ENCODE results near the gene ZNF502.
"Not testable (repeated sequence)": the region's sequence is repeated elsewhere in the genome, so short reads cannot be mapped to it uniquely, and the experiment has no call there.

ZNF502 gene

DNA sequence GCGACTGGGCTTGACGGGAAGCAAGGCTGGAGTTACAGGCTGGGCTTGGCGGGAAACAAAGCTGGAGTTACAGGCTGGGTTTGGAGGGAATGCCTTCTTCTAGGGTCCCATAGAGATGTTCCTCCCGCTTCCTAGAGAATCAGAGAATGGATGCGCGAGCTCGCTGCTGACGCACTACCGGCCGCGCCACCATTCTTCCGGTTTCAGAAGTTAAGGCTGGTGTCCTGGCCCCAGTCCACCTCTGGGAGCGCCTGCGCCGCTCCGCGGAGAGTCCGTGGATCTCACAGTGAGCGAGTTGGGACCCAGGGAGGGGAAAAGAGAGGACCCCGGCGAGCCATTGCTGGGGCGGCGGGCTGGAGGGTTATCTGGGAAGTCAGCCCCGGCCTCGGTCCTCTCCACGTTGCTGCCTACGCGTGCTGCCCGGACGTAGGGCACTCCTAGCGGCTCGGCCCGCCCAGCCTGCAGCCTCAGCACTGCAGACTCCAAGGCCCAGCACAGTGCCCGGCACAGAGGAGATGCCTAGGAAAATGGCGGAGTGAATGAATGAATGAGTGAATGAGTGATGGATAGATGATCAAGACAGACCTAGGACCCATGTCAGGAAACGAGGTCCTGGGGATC lies at the start of gene ZNF502:
TSS of gene ZNF502 (plus strand) at position 206 of the 621 bp plus-strand sequence. CDS start 7,602 bp downstream, outside the sequence.
- DNase-seq, result peak; percentile 76

DNA sequence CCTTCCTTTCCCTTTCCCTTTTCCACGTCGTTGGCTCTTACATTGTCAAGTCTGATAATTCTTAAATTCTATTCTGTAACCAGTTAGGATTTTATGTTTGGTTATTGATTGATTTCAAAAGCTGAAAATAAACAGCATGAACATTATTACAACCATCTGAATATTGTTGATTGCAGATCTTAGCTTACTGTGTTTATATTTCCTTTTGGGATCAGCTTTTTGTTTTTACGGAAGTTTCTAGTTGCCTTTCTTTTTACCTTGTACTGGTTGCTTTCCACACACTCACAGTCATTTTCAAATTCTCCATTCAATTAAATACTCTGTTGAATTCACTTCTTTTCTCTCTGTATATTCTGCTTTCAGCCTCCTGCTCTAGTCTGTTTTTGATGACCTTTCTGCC lies 47.3 kb upstream of the ZNF502 start:
- DNase-seq, result no peak

DNA sequence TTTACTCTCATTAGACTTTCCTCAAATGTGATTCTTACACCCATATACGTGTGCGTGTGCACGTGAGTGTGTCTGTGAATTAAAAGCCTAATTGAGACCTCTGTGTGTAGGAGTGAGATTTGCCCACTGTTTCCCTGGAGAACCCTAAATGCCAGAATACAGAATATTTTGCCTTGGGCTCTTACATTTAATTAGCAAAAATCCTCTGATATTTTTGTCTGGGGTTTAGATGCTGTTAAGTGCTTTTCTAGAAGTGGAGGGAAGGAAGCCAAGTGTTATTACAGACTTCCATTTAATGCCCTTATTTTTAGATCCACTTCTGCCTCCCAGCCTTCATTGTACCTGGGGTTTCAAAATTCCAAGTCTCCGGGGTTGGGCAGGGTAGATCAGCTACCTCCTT lies 46.1 kb upstream of the ZNF502 start:
- DNase-seq, result no peak

DNA sequence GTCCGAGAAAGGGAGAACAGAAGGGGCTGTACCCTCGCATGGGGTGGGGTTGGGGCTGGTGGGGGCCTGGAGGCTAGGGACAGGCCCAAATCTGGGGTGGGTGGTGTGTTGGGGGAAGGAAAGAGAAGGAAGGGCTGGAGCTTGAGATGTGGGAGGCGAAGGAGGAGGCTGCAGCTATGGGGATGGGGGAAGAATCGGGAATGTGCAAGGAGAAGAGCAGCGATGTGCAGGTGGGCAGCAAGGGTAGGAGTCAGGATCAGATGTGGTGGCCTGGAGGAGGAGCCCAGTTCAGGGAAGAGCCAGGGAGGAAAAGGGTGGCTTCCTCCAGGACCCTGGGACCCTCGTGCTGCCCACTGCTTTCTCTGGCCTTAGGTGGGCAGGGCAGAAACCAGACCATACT lies 42.7 kb upstream of the ZNF502 start:
- no peak for DNase-seq

DNA sequence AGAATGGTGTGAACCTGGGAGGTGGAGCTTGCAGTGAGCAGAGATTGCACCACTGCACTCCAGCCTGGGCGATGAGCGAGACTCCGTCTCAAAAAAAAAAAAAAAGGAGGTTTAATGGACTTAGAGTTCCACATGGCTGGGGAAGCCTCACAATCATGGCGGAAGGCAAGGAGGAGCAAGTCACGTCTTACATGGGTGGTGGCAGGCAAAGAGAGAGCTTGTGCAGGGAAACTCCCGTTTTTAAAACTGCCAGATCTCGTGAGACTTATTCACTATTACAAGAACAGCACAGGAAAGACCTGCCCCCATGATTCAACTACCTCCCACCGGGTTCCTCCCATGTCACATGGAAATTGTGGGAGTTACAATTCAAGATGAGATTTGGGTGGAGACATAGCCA lies 39.0 kb upstream of the ZNF502 start:
- not testable (repeated sequence) for DNase-seq

DNA sequence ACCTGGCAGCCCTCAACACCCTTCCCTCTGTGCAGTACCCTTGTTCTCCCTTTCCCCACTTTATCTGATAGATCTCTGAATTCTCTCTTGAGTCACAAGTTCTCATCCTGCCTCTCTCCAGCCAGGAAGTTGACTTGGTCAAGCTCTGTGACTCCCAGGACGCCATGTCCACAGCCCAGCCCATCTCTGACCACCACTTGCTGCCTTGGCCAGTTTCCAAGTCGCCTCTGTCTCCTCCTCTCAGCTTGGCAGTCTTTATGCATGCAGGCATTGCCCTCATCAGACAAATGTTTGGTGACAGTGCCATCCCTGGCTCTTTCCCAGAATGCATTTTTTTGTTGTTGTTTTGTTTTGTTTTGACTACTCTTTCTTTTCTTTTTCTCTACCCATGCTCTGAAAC lies 38.2 kb upstream of the ZNF502 start:
- DNase-seq, result no peak

DNA sequence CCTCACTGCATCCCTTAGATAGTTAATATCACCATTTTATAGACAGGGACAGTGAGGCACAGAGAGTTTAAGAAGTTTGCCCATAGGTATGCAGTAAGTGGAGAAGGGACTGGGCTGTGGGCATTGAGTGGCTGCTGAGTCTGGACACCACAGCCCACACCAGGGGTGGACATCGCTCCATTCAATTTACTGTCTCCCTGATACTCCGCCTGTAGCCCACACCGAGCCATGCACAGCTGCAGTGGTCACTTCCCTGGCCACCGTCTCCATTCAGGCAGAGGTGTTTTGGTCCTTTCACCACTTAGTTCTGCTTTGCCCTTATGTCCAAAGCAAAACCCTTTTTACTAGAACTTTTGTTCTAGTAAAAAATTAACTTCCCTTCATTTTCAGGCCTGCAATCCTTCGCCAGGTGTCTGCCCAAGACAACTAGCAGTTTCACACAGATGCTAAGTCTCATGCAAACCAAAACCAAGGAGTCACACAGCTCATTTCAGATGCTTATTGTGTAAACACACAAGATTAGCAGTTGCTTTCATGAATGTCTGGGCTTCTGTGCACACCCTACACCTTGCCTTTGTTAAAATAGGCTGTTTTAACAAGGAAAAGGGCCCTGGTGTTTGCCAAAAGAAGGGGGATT lies 33.9 kb upstream of the ZNF502 start:
- no peak for DNase-seq

DNA sequence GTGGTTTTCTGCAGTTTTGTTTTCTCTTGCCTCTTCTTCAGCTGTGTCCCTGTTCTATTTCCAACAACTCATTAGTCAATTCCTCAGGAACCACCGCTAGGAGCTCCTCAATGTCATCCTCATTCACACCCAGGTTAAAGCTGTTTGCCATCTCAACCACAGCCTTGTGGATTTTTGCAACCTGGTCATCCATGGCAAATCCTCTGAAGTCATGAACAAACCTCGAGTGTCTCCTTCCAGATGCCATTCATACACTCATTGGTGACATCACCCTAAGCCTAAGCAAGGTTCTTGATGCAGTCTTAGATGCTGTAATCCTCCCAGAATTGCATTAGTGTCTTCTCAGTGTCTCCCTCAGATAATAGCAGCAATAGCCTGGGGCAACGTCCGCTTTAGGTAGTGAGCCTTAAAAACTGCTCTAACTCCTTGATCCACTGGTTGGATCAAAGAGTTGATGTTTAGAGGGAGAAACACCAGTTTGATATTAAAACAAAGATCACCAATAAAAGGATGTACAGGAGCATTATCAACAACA lies 31.5 kb upstream of the ZNF502 start:
- no peak for DNase-seq

DNA sequence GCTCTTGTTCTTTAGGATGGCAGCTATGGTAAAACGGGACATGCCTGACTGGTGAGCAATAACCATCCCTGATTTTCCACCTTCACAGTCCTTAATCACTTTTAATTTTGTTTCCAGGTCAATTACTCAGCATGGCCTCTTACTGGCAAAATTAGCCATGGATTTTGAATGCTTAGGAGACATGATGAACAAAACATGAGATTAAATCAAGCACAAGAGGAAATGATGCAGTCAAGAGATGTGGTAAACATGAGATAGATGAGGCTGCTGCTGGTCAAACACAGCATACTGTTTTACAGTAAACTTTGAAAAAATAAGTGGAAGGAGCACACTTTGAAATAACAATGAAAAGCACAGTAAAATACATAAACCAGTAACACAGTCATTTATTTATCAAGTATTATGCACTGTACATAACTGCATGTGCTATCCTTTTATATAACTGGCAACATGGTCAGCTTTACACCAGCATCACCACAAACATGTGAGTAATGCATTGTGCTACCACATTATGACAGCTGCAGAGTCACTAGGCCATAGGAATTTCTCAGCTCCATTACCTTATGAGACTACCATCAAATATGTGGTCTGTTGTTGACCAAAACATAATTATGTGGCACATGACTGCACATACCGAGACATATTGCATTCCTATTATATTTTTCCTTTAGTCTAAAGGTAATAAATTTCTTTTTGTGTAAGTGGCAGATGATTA lies 30.1 kb upstream of the ZNF502 start:
- no peak for DNase-seq

DNA sequence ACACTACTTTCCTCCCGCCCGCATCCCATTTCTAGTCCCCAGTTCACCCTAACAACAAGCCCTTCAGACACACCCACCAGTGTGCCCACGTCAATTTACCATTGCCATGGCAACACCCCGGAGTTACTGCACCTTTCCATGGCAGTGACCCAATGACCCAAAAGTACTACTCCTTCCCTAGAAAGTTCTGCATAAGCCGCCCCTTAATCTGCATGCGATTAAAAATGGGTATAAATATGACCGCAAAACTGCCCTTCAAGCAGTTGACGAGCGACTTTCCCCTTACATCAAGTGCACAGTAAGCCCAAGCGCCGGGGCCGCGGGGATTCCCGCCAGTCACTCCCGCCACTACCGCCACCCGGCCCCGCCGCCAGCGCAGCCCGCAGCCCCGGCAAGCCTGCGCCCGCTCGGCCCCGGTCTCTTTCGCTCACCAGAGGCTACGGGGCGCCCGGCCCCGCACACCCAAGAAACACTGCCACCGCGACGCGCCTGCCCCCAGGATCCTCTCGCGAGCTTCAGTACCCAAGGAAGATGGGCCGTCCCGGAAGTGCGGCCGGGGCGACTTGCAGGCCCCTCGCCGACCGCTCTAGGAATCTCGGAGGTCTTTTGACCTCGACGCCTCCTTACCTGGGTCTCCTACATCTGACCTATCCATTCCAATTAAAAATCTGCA lies 27.2 kb upstream of the ZNF502 start:
- DNase-seq, result peak; percentile 30

DNA sequence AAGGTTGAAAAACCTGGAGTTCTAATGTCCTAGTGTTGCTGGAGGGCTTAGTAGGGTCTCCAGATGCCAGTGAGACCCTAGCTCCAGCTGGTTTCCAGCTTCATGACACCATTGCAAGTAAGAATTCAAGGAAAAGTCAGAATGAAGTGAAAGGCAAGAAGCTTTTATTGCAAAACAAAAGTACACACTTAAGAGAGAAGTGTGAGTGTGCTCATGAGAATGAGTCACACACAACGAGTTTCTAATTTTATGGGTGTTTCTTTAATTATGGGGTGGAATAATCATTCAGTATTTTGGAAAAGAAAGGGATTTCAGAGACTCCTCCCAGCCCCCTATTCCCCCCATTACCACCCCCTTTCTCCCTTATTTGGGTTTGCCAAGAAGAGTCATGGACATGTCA lies 24.6 kb upstream of the ZNF502 start:
- no peak for DNase-seq

DNA sequence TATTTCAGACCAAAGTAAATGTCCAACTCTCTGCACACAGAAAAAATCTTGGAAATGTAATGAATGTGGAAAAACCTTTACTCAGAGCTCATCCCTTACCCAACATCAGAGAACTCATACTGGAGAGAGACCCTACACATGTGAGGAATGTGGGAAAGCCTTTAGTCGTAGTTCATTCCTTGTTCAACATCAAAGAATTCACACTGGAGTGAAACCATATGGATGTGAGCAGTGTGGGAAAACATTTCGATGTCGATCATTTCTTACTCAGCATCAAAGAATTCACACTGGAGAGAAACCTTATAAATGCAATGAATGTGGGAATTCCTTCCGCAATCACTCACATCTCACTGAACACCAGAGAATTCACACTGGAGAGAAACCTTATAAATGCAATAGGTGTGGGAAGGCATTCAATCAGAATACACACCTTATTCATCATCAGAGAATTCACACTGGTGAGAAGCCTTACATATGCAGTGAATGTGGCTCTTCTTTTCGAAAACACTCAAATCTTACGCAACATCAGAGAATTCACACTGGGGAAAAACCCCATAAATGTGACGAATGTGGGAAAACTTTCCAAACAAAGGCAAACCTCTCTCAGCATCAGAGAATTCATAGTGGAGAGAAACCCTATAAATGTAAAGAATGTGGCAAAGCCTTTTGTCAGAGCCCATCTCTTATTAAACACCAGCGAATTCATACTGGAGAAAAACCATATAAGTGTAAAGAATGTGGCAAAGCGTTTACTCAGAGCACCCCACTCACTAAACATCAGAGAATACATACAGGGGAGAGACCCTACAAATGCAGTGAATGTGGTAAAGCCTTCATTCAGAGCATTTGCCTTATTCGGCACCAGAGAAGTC lies 9.0 kb downstream of the ZNF502 start:
- DNase-seq, result no peak

DNA sequence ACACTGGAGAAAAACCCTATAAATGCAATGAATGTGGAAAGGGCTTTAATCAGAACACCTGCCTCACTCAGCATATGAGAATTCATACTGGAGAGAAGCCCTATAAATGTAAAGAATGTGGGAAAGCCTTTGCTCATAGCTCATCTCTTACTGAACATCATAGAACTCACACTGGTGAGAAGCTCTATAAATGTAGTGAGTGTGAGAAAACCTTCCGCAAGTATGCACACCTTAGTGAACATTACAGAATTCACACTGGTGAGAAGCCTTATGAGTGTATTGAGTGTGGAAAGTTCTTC lies 9.6 kb downstream of the ZNF502 start:
- DNase-seq, result no peak

DNA sequence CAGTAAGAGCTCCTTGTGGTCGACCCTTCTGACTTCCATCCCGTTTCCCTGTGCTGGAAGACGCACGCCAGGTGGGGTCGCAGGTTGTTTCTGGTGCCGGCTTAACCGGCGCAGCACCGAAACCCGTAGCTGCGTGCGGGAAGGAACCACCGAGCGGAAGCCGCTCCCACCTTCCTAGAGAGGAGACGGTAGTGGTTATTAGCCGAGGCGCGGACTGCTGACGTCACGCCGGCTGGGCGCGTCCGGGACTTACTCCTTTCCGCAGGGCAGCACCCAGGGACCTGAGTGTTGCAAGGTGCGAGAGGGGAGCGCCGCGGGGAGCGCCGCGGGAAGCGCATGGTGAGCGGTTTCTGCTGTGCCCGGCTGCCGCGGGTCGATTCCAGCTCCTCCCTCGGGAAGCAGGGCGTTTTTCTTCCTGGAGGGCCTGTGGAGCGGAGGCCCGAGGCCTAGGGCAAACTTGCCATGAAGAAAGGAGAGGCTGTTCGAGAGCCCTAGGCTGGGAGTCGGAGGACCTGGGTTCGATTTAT lies 17.0 kb downstream of the ZNF502 start, which contains the start of gene ZNF501:
TSS of gene ZNF501 (plus strand) at position 252 of the 527 bp plus-strand sequence. CDS start 4,787 bp downstream, outside the sequence.
- peak; percentile 57 for DNase-seq

DNA sequence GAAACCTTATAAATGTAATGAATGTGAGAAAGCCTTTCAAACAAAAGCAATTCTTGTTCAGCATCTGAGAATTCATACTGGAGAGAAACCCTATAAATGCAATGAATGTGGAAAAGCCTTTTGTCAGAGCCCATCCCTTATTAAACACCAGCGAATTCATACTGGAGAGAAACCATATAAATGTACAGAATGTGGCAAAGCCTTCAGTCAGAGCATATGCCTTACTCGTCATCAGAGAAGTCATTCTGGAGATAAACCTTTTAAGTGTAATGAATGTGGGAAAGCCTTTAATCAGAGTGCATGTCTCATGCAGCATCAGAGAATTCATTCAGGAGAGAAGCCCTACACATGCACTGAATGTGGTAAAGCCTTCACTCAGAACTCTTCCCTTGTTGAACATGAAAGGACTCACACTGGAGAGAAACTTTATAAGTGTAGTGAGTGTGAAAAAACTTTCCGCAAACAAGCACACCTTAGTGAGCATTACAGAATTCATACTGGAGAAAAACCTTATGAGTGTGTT lies 22.2 kb downstream of the ZNF502 start:
- DNase-seq, result no peak

DNA sequence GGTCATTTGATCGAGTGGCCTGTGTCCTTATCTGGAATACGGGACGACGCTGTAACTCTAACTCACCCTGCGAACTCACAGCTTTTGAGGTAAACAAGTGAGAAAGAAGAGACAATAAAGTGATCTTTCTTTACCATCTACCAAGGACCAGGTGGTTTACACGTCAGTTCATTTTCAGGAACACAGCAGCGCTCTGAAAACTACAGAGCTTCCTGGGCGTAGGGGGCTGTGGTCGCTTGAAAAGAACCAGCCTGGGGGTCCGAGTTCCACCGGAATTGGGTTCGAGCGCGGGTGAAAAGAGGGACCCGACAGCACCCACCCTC lies 48.6 kb downstream of the ZNF502 start:
- no peak for DNase-seq

DNA sequence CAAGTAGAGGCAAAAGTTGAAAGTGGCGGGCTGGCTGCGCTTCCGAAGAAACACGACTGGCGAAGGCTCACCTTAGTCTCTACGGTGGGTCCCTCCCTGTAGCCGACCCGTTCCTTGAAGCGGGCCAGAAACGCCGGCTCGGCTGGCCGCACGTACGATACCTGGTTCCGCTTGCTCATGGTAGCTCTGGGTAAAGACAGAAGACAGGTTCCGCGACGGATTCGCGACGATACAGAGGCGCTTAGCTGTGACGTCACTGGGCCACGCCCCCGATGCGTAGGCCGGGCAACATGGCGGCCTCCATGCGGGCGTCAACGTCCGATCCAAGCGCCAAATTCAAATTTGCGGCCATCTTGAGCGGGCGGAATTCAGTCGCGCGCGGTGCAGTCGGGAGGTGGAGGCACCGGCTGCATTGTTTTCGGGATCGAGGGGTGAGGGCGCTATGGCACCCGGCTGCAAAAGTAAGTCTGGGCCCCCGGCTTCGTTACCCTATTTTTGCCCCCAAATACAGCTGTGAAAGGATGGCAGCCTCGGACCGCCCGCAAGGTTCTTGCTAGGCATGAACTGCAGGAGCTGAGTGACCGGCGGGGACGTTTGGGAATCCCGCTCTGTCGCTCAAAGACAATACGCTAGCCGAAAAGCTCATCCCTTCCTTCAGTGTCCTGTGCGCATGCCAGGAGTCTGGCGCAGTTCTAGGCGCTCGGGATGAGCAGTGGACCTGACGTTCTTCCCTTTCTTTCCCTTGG lies 49.1 kb downstream of the ZNF502 start, which contains the start of the genes KIAA1143 and KIF15:
TSS of gene KIAA1143 (minus strand) at position 196 of the 746 bp plus-strand sequence. CDS start at position 179, 17 bp downstream.
TSS of gene KIF15 (plus strand) at position 371 of the 746 bp plus-strand sequence. CDS start at position 443, 72 bp downstream.
- peak; percentile 90 for DNase-seq

DNA sequence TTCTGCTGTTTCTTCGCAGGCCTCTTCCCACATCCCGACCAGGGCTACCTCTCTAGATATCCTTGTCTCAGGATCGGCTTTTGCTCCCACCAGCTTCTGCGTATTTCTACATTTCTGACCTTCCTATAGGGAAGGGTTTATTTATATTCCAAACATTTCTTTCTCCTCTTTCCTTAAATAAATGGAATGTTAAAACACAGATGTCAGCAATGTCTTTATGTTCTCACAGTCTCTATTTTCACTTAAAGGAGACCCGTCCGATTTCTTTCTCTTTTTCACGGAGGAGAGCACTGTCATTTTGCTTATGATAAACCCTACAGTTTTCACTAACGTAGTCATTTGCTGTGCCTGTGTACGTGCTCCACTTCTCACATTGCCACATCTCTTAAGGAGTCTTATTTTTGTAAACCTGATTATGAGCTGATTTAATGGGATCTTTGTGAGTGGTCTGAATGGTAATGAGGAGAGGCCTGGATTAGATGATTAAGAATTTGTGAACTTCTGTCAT lies 49.8 kb downstream of the ZNF502 start:
- no peak for DNase-seq

DNA sequence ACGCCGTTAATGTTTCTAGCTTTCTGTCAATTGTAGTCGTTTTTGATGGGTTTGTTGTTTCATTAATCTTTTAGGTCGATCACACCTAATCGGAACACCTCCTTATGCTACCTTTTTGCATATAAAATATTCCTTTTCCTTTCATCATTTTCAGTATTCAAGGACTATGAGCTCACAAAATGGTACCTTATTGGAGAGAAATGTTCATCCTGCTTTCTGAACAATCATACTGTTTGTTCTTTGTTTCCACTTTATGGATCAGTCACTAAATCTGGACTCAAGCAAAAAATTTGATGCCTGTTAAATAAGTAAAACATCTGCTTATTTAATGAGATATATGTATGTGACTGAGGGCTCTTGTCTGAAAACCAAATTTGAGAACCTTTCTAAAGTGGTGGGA lies 50.2 kb downstream of the ZNF502 start:
- DNase-seq, result no peak

DNA sequence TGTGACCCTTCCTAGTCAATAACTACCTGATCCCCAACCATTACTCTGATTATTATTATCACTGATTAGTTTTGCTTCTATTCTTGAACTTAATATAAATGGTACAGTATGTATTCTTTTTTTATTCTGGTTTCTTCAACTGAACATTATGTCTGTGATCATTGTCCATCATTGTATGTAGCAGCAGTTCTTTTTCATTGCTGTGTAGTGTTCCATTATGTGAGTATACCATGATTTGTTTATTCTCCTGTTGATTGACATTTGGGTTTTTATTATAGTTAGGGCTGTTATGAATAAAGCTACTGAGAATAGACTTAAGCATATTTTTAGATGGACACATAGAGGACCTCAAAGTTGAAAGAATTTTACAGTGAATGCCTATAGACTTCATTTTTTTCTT lies 51.8 kb downstream of the ZNF502 start:
- DNase-seq, result no peak
